ENCODE measurements around the gene ELOA. TPM values are rescaled to one million over a fixed set of nuclear protein-coding genes. Genes with fewer than 3 reads are reported as not detected.

Gene ELOA
- total and polyA plus RNA-seq, 2 of the 13 experiments (the other 11 are each of a cell fraction or from before 2014, with no cell fraction given) = 14.2 to 28.5 TPM

DNA sequence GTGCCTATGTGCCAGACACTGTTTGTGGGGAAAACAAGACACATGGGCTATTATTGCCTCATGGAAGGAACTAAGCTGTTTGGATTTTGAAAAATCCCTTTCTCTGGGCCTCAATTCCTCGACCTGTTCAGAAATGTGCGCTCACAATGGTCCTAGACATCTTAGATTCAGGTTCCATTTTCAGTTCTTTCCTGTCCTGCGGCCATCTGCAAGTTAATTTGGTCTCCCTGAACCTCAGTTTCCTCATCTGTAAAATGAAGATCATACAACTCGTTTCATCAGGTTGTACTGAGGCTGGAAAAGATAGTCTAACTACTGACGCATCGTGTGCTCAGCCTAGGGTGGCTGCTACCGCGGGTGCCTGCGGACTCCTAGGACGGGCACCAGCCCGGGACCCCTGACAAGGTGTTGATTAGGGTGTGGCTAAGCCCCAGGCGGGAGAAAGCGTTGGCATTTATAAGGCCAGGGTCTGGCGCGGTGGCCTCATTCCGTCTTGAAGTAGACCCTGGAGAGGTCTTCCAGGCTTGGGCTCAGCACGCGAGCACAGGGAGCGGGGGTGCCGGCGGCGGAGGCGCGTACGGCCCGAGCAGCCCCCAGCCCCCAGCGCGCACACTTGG lies 493 bp upstream of the ELOA start (continued):
- TF ChIP-seq, protein P1, sequence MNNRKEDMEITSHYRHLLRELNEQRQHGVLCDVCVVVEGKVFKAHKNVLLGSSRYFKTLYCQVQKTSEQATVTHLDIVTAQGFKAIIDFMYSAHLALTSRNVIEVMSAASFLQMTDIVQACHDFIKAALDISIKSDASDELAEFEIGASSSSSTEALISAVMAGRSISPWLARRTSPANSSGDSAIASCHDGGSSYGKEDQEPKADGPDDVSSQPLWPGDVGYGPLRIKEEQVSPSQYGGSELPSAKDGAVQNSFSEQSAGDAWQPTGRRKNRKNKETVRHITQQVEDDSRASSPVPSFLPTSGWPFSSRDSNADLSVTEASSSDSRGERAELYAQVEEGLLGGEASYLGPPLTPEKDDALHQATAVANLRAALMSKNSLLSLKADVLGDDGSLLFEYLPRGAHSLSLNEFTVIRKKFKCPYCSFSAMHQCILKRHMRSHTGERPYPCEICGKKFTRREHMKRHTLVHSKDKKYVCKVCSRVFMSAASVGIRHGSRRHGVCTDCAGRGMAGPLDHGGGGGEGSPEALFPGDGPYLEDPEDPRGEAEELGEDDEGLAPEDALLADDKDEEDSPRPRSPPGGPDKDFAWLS (CRISPR knock-in tag; IDR thresholded peaks at IDR 0.05; ENCODE audit: borderline replicate concordance) = no peak
- no peak for TF ChIP-seq ZNF672 (CRISPR knock-in tag; IDR thresholded peaks at IDR 0.05)
- TF ChIP-seq PAX8 (CRISPR knock-in tag; IDR thresholded peaks at IDR 0.05; ENCODE audit: borderline replicate concordance) = no peak
- TF ChIP-seq MBNL3 (CRISPR knock-in tag; conservative IDR thresholded peaks at IDR 0.05) = no peak
- TF ChIP-seq ZNF782 (CRISPR knock-in tag; IDR thresholded peaks at IDR 0.05; ENCODE audit: borderline replicate concordance) = no peak
- no peak for TF ChIP-seq ZNF552 (CRISPR knock-in tag; IDR thresholded peaks at IDR 0.05; ENCODE audit: borderline replicate concordance)
- TF ChIP-seq, protein P2, sequence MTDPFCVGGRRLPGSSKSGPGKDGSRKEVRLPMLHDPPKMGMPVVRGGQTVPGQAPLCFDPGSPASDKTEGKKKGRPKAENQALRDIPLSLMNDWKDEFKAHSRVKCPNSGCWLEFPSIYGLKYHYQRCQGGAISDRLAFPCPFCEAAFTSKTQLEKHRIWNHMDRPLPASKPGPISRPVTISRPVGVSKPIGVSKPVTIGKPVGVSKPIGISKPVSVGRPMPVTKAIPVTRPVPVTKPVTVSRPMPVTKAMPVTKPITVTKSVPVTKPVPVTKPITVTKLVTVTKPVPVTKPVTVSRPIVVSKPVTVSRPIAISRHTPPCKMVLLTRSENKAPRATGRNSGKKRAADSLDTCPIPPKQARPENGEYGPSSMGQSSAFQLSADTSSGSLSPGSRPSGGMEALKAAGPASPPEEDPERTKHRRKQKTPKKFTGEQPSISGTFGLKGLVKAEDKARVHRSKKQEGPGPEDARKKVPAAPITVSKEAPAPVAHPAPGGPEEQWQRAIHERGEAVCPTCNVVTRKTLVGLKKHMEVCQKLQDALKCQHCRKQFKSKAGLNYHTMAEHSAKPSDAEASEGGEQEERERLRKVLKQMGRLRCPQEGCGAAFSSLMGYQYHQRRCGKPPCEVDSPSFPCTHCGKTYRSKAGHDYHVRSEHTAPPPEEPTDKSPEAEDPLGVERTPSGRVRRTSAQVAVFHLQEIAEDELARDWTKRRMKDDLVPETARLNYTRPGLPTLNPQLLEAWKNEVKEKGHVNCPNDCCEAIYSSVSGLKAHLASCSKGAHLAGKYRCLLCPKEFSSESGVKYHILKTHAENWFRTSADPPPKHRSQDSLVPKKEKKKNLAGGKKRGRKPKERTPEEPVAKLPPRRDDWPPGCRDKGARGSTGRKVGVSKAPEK (CRISPR knock-in tag; IDR thresholded peaks at IDR 0.05; ENCODE audit: borderline replicate concordance) = 0 out of 2 replicates have a peak, but pooled peaks have one; percentile 0
- TF ChIP-seq ARNT (IDR thresholded peaks at IDR 0.05) = no peak
- TF ChIP-seq, protein P3, sequence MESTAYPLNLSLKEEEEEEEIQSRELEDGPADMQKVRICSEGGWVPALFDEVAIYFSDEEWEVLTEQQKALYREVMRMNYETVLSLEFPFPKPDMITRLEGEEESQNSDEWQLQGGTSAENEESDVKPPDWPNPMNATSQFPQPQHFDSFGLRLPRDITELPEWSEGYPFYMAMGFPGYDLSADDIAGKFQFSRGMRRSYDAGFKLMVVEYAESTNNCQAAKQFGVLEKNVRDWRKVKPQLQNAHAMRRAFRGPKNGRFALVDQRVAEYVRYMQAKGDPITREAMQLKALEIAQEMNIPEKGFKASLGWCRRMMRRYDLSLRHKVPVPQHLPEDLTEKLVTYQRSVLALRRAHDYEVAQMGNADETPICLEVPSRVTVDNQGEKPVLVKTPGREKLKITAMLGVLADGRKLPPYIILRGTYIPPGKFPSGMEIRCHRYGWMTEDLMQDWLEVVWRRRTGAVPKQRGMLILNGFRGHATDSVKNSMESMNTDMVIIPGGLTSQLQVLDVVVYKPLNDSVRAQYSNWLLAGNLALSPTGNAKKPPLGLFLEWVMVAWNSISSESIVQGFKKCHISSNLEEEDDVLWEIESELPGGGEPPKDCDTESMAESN (CRISPR knock-in tag; conservative IDR thresholded peaks at IDR 0.05) = no peak
- TF ChIP-seq ZNF781 (CRISPR knock-in tag; IDR thresholded peaks at IDR 0.05; ENCODE audit: borderline replicate concordance, not compliant biosample characterization) = no peak
- no peak for TF ChIP-seq NFKBIZ (CRISPR knock-in tag; IDR thresholded peaks at IDR 0.05)
- TF ChIP-seq BCL6 (CRISPR knock-in tag; IDR thresholded peaks at IDR 0.05) = no peak
- TF ChIP-seq, protein P4, sequence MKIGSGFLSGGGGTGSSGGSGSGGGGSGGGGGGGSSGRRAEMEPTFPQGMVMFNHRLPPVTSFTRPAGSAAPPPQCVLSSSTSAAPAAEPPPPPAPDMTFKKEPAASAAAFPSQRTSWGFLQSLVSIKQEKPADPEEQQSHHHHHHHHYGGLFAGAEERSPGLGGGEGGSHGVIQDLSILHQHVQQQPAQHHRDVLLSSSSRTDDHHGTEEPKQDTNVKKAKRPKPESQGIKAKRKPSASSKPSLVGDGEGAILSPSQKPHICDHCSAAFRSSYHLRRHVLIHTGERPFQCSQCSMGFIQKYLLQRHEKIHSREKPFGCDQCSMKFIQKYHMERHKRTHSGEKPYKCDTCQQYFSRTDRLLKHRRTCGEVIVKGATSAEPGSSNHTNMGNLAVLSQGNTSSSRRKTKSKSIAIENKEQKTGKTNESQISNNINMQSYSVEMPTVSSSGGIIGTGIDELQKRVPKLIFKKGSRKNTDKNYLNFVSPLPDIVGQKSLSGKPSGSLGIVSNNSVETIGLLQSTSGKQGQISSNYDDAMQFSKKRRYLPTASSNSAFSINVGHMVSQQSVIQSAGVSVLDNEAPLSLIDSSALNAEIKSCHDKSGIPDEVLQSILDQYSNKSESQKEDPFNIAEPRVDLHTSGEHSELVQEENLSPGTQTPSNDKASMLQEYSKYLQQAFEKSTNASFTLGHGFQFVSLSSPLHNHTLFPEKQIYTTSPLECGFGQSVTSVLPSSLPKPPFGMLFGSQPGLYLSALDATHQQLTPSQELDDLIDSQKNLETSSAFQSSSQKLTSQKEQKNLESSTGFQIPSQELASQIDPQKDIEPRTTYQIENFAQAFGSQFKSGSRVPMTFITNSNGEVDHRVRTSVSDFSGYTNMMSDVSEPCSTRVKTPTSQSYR (CRISPR knock-in tag; IDR thresholded peaks at IDR 0.05; ENCODE audit: borderline replicate concordance) = no peak
- no peak for TF ChIP-seq ZNF30 (CRISPR knock-in tag; IDR thresholded peaks at IDR 0.05)
- no peak for TF ChIP-seq ATRX (CRISPR knock-in tag; IDR thresholded peaks at IDR 0.05; ENCODE audit: borderline replicate concordance)
- TF ChIP-seq, protein P5, sequence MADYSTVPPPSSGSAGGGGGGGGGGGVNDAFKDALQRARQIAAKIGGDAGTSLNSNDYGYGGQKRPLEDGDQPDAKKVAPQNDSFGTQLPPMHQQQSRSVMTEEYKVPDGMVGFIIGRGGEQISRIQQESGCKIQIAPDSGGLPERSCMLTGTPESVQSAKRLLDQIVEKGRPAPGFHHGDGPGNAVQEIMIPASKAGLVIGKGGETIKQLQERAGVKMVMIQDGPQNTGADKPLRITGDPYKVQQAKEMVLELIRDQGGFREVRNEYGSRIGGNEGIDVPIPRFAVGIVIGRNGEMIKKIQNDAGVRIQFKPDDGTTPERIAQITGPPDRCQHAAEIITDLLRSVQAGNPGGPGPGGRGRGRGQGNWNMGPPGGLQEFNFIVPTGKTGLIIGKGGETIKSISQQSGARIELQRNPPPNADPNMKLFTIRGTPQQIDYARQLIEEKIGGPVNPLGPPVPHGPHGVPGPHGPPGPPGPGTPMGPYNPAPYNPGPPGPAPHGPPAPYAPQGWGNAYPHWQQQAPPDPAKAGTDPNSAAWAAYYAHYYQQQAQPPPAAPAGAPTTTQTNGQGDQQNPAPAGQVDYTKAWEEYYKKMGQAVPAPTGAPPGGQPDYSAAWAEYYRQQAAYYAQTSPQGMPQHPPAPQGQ (CRISPR knock-in tag; IDR thresholded peaks at IDR 0.05; ENCODE audit: borderline replicate concordance) = no peak
- 0 out of 2 replicates have a peak, but pooled peaks have one; percentile 21 for TF ChIP-seq TOPORS (CRISPR knock-in tag; IDR thresholded peaks at IDR 0.05)
